HG02588 (cell line): ENCODE data around the gene RFX2.
"Not testable (repeated sequence)": the region's sequence is repeated elsewhere in the genome, so short reads cannot be mapped to it uniquely, and the experiment has no call there.

ENCODE experiments used
- ATAC-seq: cut with Tn5 transposase; IDR thresholded peaks from one replicate; pipeline ENCODE4 v1.9.1; 2021; ENCODE audit warnings: mild to moderate bottlenecking, moderate library complexity; ENCODE audit not compliant: unreplicated experiment

The RFX2 gene

DNA sequence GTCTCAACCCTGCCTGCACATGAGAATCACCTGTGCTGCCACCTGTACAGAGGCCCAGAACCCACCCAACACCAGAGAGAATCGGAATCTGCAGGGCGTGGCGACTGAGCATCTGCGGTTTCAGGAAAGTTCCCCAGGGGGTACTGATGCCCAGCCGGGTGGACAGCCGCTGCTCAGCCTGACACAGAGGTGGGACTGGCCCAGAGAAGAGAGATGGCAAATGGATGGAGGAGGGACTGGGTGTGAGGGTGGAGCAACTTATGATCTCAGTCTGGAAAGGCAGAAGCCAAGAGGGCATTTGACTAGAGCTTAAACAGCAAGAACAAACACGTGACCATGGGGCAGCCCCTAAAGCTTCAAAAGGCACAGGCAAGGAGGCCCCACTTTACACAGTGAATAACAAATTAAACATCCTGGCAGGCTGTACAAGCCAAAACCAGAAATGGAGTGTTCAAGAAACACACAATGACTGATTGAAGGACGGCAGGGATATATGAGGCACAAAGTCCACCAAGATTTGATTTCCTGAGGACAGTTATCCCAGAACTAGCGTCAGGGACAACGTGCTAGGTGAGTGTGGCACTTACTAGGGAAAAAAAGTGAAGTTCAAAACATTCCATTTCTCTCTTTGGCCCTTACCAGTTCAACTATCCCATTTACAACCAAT is 135.4 kb downstream of the RFX2 start:
- no peak for ATAC-seq

DNA sequence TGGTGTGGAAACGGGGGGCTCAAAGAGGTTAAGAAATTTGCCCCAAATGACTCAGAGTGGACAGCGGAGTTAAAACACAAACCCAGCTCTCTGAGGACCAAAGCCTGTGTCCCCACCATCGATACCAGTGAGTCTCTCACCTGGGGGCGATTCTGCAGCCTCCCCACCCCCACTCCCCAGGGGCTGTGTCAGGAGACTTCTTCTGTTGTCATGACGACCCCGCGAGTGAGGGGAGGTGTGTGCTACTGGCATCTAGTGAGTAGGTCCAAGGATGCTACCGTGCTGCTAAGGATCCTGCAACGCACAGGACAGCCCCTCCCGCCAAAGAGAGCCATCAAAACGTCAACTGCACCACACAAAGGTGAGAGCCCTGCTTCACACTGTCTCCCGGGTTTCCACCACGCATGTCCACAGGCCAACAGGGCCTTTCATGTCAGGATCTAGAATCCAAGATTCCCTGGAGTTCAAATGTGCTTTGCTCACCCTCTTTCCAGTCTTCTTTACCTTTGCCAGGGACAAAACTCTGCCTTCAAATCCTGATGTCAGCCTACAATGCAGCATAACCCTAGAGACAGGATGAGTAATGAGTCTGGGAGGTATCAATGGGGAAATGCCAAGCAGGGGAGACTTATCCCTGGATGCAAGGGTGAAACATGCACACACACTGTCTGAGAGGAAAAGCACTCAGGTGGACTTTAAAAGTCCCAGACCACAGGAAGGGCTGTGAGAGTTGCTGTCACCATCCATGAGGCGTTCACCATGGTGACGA is 136.2 kb downstream of the RFX2 start:
- no peak for ATAC-seq

DNA sequence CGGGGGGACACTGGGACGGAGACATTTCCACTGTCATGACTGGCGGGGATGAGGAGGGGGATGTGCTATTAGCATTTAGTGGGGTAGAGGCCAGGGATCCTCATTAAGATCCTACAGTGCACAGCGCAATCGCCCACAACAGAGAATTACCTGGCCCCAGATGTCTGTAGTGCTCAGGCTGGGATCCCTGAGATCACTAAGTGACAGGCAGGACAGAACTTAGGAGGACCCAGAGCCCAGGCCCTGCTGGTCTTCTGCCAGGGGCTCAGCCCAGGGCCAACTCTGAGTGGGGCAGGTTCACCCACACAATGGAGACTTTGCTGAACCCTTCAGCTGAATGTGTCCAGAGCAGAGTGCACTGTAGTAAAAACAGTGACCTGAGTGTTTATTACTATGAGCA is 136.9 kb downstream of the RFX2 start:
- no peak for ATAC-seq

DNA sequence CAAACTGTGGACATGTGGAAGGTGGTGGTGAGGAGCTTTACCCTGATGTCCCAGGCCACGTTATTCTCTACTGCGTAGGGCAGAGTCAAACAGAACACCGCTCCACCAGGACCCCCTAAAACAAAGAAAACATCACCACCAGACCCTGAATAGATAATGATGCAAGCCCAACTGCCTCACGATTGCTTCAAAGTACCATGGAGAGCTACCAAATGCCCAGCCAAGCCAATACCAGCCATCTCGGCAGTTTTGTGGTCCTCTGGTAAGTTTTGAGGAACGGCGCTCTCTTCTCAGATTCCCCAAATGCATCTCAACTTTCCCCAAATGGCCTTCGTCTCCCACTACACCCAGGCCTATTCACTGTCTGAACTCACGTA is 138.0 kb downstream of the RFX2 start:
- ATAC-seq: no peak

DNA sequence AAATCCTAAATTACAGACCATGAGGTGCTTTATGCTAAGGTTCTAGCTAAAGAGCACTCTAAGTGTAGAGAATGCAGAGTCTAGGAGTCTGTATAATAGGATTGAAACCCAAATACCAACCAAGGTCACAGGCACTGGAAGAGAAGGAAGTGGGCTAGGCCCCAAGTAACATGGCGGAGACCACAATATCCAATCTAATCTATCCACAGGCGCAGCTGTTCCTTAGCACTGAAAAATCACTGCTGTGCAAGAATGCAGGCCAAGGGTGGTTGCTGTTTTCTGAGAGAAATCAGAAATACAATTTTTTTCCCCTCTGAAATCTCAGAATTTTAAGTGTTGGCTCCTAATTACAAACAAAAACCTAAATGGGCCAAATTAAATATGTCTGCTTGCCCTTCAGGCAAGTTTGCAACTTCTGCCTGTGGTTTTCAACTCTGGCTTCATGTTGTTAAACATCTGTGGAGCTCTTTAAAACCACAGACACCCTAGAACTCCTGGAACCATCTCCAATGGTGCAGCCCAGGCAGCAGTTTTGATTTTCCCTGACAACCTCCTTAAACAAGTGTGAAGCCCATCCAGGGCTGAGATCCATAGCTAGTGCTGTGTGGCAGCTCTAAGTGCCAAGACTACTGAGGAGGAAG is 138.5 kb downstream of the RFX2 start:
- no peak for ATAC-seq

DNA sequence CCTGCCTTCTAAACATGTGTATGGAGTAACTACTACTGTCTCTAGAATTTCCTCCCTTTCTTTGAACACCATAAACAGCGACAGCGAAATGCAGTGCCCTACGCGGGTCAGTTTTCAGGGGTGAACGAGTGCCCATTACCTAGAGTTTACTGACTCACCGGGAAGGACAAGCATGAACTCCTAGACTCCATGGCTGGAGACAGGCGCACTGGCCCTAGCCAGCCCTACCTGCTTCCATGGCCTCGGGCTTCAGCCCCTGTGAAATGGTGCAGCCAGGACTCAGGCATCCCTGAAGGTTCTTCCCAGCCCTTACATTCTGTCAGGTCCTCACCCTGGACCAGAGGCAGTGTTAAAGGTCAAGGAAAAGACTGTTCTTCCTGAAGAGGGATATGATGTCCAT is 140.8 kb downstream of the RFX2 start:
- no peak for ATAC-seq

DNA sequence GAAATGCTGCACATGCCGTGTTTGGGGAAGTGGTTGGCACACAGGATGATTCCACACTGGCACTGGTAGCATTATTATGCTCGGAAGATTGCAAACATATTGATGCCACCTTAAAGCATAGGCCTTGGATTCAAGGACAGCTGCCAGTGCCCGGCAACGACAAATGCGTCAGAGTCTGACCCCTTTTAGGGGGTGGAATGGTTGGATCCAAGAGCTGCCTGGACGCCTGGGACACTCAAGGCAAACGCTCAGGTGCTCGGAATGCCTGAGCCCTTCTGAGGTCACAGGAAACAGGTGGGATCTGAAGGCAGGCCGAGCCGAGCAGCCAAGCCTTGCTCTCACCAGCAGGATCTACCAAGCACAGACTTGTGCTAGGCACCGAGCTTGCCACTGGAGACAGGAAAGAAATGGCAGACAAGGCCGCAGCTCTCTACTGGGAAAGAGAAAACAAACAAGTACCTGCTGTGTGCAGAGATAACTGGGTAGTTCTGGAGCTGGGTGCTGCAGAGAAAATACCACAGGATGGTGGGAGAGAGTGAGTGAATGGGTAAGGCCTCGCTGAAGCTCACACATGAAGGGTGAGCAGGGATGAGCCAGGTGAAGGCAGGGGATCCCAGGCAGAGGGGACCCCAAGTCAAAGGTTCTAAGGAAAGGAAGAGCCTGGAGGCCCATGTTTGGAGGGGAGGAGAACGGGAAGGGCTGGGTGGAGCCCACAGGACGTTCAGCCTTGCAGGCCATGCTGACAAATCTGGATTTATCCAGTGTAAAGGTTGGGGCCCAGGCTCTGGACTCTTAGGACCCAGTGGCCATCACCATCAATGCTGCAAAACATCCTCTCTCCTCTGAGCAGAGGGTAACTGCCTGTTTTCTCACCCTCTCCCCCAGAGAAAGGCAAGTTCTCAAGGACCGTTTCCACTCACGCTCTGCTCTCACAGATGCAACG is 141.6 kb downstream of the RFX2 start:
- no peak for ATAC-seq

DNA sequence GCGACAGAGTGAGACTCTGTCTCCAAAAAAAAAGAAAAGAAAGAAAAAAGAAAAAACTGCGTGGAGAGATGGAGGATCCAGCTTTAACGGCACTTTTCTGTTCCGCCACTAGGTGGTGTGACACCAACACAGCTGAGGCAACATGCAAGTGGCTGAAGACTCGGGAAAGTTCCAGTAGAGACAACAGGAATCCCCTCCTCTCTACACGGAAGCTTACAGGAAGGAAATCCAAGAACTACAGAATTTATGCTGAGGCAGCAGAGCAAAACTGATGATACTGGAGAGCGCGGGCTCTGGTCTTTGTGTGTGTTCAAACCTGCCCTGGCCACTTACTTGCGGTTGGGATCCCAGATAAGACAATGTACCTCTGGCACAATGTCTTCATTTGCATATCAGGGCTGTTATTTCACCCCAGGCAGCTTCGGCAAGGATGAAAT is 142.3 kb downstream of the RFX2 start:
- no peak for ATAC-seq

DNA sequence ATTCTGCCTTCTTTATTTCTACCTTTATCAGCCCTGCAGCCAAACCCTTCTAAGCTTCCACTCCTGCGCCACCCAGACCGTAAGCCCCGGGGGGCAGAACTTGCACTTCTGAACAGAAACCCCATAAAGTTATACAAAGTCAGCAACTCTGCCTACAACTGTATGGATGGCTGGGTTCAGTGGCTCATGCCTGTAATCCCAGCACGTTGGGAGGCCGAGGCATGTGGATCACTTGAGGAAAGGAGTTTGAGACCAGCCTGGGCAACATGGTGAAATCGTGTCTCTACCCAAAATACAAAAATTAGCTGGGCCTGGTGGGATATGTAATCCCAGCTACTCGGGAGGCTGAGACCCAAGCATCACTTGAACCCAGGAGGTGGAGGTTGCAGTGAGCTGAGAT is 142.7 kb downstream of the RFX2 start:
- no peak for ATAC-seq

DNA sequence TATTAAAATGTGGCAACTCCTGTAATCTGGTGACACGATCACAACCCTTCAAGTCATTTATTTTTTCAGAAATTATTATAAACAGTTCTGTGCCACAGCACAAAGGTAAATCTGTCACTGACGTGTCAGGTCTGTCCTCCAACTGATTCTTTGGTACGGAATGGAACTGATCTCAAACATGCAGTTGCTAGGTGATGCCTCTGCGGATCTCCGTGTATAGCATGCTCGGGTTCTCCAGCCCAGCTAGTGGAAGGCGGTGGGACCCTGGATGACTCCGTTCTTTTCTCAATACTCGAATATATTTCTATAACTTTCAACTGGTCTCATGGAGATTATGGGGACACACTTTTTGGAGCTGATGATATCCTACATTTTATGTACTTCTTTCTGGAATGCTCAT is 143.4 kb downstream of the RFX2 start:
- no peak for ATAC-seq

DNA sequence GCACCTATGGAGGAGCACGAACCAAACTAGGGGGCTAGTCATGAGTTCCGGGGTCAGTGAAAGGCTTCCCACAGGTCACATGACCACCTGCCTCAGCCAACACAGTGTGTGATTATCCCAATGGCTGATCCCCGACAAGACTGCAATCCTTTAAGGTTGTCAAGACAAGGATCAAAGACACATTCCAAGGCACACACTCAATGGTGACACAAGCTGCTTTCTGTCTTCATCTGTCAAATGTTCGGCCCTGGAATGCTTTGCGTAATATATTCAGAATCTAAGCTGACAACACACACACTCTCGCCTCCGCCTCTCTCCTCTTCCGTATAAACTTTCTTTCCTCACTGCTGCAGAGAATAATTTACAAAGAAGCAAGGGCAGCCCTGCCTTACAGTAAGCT is 144.1 kb downstream of the RFX2 start:
- no peak for ATAC-seq

DNA sequence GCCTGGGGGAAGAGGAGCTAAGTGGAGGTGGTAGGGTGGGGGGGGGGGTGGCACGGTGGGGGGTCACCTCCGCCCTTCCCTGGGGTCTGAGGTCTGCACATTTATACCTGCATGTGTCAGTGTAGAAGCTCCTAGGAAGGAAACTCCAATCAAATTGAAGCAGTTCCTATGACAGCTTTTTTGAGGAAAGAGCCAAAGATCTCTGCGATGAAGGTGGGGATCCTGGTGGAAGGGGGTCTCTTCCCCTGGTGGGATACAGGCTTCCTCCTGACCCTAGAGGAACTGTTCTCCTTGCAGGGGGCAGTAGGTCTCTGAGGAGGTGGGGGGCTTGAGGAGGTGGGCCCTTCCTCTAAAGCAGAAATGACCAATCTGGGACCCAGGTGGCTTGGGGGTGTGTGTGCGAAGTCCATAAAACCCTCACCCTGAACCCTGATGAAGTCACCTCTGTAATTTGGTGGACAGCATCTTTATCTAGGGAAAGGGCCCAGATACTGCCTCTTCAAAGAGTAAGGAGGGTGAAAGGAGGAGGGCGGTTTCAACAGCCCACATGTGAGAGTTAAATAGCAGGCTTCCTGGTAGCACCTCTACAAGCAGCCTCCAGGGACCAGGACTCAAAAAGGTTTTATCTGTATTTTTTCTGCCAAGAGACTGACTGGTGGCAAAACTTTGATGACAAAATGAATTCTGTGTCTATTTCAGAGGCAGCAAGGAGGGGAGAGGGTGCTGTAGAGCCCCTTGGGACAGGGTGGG is 145.3 kb downstream of the RFX2 start:
- ATAC-seq: no peak

DNA sequence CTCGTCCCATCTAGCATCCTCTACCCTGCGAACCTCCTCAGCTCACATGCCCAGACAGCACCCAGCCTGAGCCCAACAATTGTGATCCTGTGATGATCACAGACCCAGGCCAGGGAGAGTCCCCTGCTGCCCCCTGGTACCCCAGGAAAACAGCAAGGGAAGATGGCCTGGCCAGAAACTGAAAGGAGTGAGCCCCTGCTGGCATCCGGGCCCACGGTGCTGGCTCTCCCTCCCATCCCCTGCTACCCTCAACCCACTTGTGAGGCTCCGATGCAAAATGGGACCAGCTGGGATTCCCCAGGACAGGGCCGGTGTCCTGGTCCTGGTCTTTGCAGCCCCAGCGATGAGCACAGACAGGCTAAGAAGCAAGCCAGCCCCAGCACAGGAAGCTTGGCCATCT is 146.4 kb downstream of the RFX2 start:
- no peak for ATAC-seq

DNA sequence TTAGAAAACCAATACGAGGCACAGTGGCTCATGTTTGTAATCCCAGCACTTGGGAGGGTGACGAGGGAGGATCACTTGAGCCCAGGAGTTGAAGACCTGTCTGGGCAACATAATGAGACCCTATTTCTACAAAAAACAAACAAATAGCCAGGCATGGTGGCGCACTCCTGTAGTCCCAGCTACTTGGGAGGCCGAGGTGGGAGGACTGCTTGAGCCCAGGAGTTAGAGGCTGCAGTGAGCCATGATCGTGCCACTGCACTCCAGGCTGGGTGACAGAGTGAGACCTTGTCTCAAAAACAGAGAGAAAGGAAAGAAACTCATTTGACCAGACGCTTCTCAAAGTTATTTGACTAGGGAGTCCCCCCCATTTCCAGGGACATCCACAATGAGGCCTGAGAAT is 147.0 kb downstream of the RFX2 start:
- not testable (repeated sequence) for ATAC-seq

DNA sequence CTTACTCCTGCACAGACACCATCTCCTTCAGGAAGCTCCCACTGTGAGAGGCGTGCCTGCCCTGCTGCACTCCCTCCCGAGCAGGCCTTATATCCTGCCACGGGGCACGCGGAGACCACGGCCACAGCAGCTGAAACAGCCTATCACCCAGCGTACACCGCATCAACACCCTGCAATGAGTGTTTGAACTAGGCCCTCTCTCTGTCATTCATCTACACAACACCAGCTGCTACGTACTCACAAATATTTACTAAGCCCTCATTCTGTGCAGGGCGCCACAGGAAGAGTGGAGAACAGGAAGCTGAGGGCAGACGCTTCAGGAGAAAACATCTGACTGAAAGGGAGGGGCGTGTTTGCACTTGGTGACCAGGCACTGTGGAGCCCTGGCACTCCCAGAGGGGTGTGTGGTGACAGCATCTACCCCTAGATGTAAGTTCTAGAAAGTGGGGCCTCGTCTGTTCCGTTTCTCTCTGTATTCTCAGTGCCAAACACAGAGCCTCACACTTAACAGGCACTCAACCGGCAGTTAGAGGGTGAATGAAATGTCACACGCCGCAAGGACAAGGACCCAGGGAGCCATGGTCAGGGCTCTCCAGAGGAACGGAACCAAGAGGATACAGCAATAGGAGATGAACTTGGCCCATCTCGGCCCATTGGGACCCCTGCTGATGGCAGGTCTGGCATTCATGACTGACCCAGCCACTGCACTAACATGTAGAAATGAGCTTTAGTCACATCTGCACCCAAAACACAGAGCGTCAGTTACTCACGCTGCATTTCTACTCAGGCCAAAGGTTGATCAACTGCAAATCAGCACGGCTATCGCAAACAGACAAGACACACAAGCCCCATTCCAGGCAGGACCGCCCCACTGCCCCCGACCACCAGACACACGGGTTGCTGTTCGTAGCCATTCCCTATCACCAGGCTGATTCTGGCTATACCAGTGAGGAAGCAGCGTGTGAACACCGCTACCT is 148.0 kb downstream of the RFX2 start:
- no peak for ATAC-seq

DNA sequence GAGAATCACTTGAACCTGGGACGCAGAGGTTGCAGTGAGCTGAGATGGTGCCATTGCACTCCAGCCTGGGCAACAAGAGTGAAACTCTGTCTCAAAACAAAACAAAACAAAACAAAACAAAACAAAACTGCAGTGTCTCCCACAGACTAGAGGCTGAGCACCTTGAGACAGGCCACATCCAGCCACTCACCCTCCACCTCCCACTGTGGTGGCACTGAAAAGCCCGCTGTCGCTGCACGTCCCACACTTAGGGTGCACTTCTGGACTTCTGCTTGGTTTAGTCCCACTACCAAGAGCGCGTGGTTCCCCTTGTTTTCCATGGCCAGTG is 148.7 kb downstream of the RFX2 start:
- not testable (repeated sequence) for ATAC-seq

DNA sequence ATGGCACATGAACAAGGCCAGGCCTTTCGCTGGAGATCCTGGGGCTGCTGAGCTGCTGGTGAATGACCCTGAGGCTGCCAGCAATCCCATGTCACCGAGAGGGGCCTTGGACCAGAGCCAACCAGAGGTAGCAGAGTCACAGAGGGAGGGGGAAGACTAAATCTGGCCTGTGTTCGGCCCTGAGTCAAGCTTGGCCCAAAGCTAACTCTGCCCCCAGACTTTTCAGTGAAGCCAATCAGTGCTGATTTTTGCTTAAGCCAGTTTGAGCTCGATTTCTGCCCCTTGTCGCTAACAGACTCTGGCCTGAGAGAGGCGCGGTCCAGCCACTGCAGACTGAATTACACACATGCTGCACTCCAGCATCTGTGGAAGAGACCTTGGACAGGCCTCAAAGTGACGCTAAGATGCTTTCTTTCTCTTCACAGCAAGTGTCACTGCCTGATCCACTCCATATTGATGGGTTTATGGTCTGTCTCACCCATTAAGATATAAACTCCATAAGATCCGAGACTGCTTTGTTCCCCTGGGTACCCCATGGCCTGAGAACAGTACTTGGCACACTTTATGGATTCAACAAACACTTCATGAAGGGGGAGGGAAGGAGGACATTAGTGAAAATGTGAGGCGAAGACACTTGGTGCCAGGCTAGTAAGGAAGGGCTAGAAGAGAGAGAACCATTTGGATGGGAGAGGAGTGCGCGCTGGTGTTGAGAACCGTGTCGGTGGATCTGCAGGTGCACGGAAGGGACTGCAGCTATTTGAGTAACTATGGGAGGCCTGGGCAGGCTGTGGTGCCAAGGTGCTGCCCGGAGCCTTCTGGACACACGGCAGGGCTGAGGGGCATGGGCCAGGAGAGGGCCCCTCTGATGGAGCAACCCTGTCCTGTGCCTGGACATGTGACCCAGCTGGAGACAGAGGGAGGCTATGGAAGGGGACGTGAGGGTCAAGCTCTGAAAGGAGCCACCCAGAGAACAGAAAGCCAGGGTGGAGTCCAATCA is 150.0 kb downstream of the RFX2 start:
- no peak for ATAC-seq
